ENCODE results near the gene TMIE.

Gene TMIE

GRCh38 chr3:46665763-46666452 is 35.3 kb upstream of the TMIE start:
- 91% methylated on average over 6 of the region's 9 CpGs for WGBS (ENCODE audit: insufficient coverage)
- no peaks in the 10 kb centered on the region for H3K4me1 ChIP-seq (ENCODE audit: control extremely low read depth in 1 of 4, control insufficient read depth in 4 of 4, insufficient read depth in 4 of 4, low read length in 3 of 4)
- H3K36me3 ChIP-seq (ENCODE audit: control insufficient read depth in 4 of 4, insufficient read depth in 4 of 4, low read length in 3 of 4) = no peaks in the 10 kb centered on the region
- no peak overlapping the region for H3K4me3 ChIP-seq (ENCODE audit: control insufficient read depth in 1 of 7, extremely low read depth in 1 of 7, insufficient read depth in 4 of 7, low read depth in 2 of 7, low read length in 6 of 7)
- no peak for DNase-seq
- H3K27ac ChIP-seq (ENCODE audit: insufficient read depth in 1 of 2, low read depth in 1 of 2, low read length in 2 of 2, poor library complexity in 1 of 2, severe bottlenecking in 2 of 2) = no peak overlapping the region
- peaks cover 0 to 2% (median 0%) of the 10 kb centered on the region in 5 experiments for H3K27me3 ChIP-seq (replicated peaks in 2 of 5; ENCODE audit: control insufficient read depth in 4 of 5, insufficient read depth in 5 of 5, low read length in 4 of 5)
- POLR2A ChIA-PET = no interaction called here
- CTCF ChIA-PET = no interaction called here
- no peaks in the 10 kb centered on the region for H3K9me3 ChIP-seq (ENCODE audit: control extremely low read depth in 1 of 5, control insufficient read depth in 4 of 5, insufficient read depth in 2 of 5, low read depth in 1 of 5, low read length in 4 of 5)

GRCh38 chr3:46666453-46666845 is 34.7 kb upstream of the TMIE start:
- 92% methylated on average over 7 of the region's 7 CpGs for WGBS (ENCODE audit: insufficient coverage)

GRCh38 chr3:46667061-46667621 is 34.1 kb upstream of the TMIE start:
- Histone ChIP-seq H3K27me3 (replicated peaks in 2 of 5; ENCODE audit: control insufficient read depth in 4 of 5, insufficient read depth in 5 of 5, low read length in 4 of 5) (no peaks in the 10 kb centered on the region), H3K4me3 (ENCODE audit: control insufficient read depth in 1 of 7, extremely low read depth in 1 of 7, insufficient read depth in 4 of 7, low read depth in 2 of 7, low read length in 6 of 7) (no peak overlapping the region), H3K27ac (ENCODE audit: insufficient read depth in 1 of 2, low read depth in 1 of 2, low read length in 2 of 2, poor library complexity in 1 of 2, severe bottlenecking in 2 of 2) (no peak overlapping the region), H3K4me1 (ENCODE audit: control extremely low read depth in 1 of 4, control insufficient read depth in 4 of 4, insufficient read depth in 4 of 4, low read length in 3 of 4) (no peaks in the 10 kb centered on the region), H3K36me3 (ENCODE audit: control insufficient read depth in 4 of 4, insufficient read depth in 4 of 4, low read length in 3 of 4) (no peaks in the 10 kb centered on the region), H3K9me3 (ENCODE audit: control extremely low read depth in 1 of 5, control insufficient read depth in 4 of 5, insufficient read depth in 2 of 5, low read depth in 1 of 5, low read length in 4 of 5) (no peaks in the 10 kb centered on the region)
- 96% methylated on average over 7 of the region's 8 CpGs for WGBS (ENCODE audit: insufficient coverage)
- DNase-seq = no peak
- CTCF ChIA-PET = no interaction called here
- POLR2A ChIA-PET = no interaction called here

More at GRCh38 chr3:46666453-46666845, 34.7 kb upstream of the TMIE start:
- no peaks in the 10 kb centered on the region for H3K4me1 ChIP-seq (ENCODE audit: control extremely low read depth in 1 of 4, control insufficient read depth in 4 of 4, insufficient read depth in 4 of 4, low read length in 3 of 4)
- POLR2A ChIA-PET = no interaction called here
- H3K36me3 ChIP-seq (ENCODE audit: control insufficient read depth in 4 of 4, insufficient read depth in 4 of 4, low read length in 3 of 4) = no peaks in the 10 kb centered on the region
- peaks cover 0 to 2% (median 0%) of the 10 kb centered on the region in 5 experiments for H3K27me3 ChIP-seq (replicated peaks in 2 of 5; ENCODE audit: control insufficient read depth in 4 of 5, insufficient read depth in 5 of 5, low read length in 4 of 5)
- CTCF ChIA-PET = no interaction called here
- H3K4me3 ChIP-seq (ENCODE audit: control insufficient read depth in 1 of 7, extremely low read depth in 1 of 7, insufficient read depth in 4 of 7, low read depth in 2 of 7, low read length in 6 of 7) = no peak overlapping the region
- DNase-seq = no peak
- H3K27ac ChIP-seq (ENCODE audit: insufficient read depth in 1 of 2, low read depth in 1 of 2, low read length in 2 of 2, poor library complexity in 1 of 2, severe bottlenecking in 2 of 2) = no peak overlapping the region
- H3K9me3 ChIP-seq (ENCODE audit: control extremely low read depth in 1 of 5, control insufficient read depth in 4 of 5, insufficient read depth in 2 of 5, low read depth in 1 of 5, low read length in 4 of 5) = no peaks in the 10 kb centered on the region

GRCh38 chr3:46667657-46668056 is 33.5 kb upstream of the TMIE start:
- no peaks in the 10 kb centered on the region for H3K27me3 ChIP-seq (replicated peaks in 2 of 5; ENCODE audit: control insufficient read depth in 4 of 5, insufficient read depth in 5 of 5, low read length in 4 of 5)
- POLR2A ChIA-PET = no interaction called here
- H3K4me3 ChIP-seq (ENCODE audit: control insufficient read depth in 1 of 7, extremely low read depth in 1 of 7, insufficient read depth in 4 of 7, low read depth in 2 of 7, low read length in 6 of 7) = no peak overlapping the region
- no peaks in the 10 kb centered on the region for H3K9me3 ChIP-seq (ENCODE audit: control extremely low read depth in 1 of 5, control insufficient read depth in 4 of 5, insufficient read depth in 2 of 5, low read depth in 1 of 5, low read length in 4 of 5)
- CTCF ChIA-PET = no interaction called here
- 99% methylated on average over 9 of the region's 9 CpGs for WGBS (ENCODE audit: insufficient coverage)
- no peak overlapping the region for H3K27ac ChIP-seq (ENCODE audit: insufficient read depth in 1 of 2, low read depth in 1 of 2, low read length in 2 of 2, poor library complexity in 1 of 2, severe bottlenecking in 2 of 2)
- no peaks in the 10 kb centered on the region for H3K36me3 ChIP-seq (ENCODE audit: control insufficient read depth in 4 of 4, insufficient read depth in 4 of 4, low read length in 3 of 4)
- H3K4me1 ChIP-seq (ENCODE audit: control extremely low read depth in 1 of 4, control insufficient read depth in 4 of 4, insufficient read depth in 4 of 4, low read length in 3 of 4) = no peaks in the 10 kb centered on the region
- DNase-seq = no peak

GRCh38 chr3:46668116-46668515 is 33.1 kb upstream of the TMIE start:
- ChIA-PET CTCF (no interaction called here), POLR2A (no interaction called here)
- no peaks in the 10 kb centered on the region for H3K9me3 ChIP-seq (ENCODE audit: control extremely low read depth in 1 of 5, control insufficient read depth in 4 of 5, insufficient read depth in 2 of 5, low read depth in 1 of 5, low read length in 4 of 5)
- H3K27me3 ChIP-seq (replicated peaks in 2 of 5; ENCODE audit: control insufficient read depth in 4 of 5, insufficient read depth in 5 of 5, low read length in 4 of 5) = no peaks in the 10 kb centered on the region
- H3K36me3 ChIP-seq (ENCODE audit: control insufficient read depth in 4 of 4, insufficient read depth in 4 of 4, low read length in 3 of 4) = no peaks in the 10 kb centered on the region
- 77% methylated on average over 8 of the region's 8 CpGs for WGBS (ENCODE audit: insufficient coverage)
- DNase-seq = no peak
- no peak overlapping the region for H3K27ac ChIP-seq (ENCODE audit: insufficient read depth in 1 of 2, low read depth in 1 of 2, low read length in 2 of 2, poor library complexity in 1 of 2, severe bottlenecking in 2 of 2)
- H3K4me1 ChIP-seq (ENCODE audit: control extremely low read depth in 1 of 4, control insufficient read depth in 4 of 4, insufficient read depth in 4 of 4, low read length in 3 of 4) = no peaks in the 10 kb centered on the region
- H3K4me3 ChIP-seq (ENCODE audit: control insufficient read depth in 1 of 7, extremely low read depth in 1 of 7, insufficient read depth in 4 of 7, low read depth in 2 of 7, low read length in 6 of 7) = no peak overlapping the region

- no peak overlapping the region for H3K27ac ChIP-seq (ENCODE audit: insufficient read depth in 1 of 2, low read depth in 1 of 2, low read length in 2 of 2, poor library complexity in 1 of 2, severe bottlenecking in 2 of 2)
- ChIA-PET POLR2A (no interaction called here), CTCF (no interaction called here)
- H3K4me3 ChIP-seq (ENCODE audit: control insufficient read depth in 1 of 7, extremely low read depth in 1 of 7, insufficient read depth in 4 of 7, low read depth in 2 of 7, low read length in 6 of 7) = no peak overlapping the region
- no peaks in the 10 kb centered on the region for H3K27me3 ChIP-seq (replicated peaks in 2 of 5; ENCODE audit: control insufficient read depth in 4 of 5, insufficient read depth in 5 of 5, low read length in 4 of 5)
- no peaks in the 10 kb centered on the region for H3K4me1 ChIP-seq (ENCODE audit: control extremely low read depth in 1 of 4, control insufficient read depth in 4 of 4, insufficient read depth in 4 of 4, low read length in 3 of 4)
- no peaks in the 10 kb centered on the region for H3K36me3 ChIP-seq (ENCODE audit: control insufficient read depth in 4 of 4, insufficient read depth in 4 of 4, low read length in 3 of 4)
- 100% methylated on average over 2 of the region's 2 CpGs for WGBS (ENCODE audit: insufficient coverage)
- DNase-seq = no peak
- no peaks in the 10 kb centered on the region for H3K9me3 ChIP-seq (ENCODE audit: control extremely low read depth in 1 of 5, control insufficient read depth in 4 of 5, insufficient read depth in 2 of 5, low read depth in 1 of 5, low read length in 4 of 5)
These were observed 32.6 kb upstream of the TMIE start for GRCh38 chr3:46668591-46668990.

GRCh38 chr3:46669191-46669999 is 31.8 kb upstream of the TMIE start:
- Histone ChIP-seq H3K4me3 (ENCODE audit: control insufficient read depth in 1 of 7, extremely low read depth in 1 of 7, insufficient read depth in 4 of 7, low read depth in 2 of 7, low read length in 6 of 7) (no peak overlapping the region), H3K36me3 (ENCODE audit: control insufficient read depth in 4 of 4, insufficient read depth in 4 of 4, low read length in 3 of 4) (no peaks in the 10 kb centered on the region), H3K27ac (ENCODE audit: insufficient read depth in 1 of 2, low read depth in 1 of 2, low read length in 2 of 2, poor library complexity in 1 of 2, severe bottlenecking in 2 of 2) (no peak overlapping the region), H3K4me1 (ENCODE audit: control extremely low read depth in 1 of 4, control insufficient read depth in 4 of 4, insufficient read depth in 4 of 4, low read length in 3 of 4) (no peaks in the 10 kb centered on the region), H3K9me3 (ENCODE audit: control extremely low read depth in 1 of 5, control insufficient read depth in 4 of 5, insufficient read depth in 2 of 5, low read depth in 1 of 5, low read length in 4 of 5) (no peaks in the 10 kb centered on the region), H3K27me3 (replicated peaks in 2 of 5; ENCODE audit: control insufficient read depth in 4 of 5, insufficient read depth in 5 of 5, low read length in 4 of 5) (no peaks in the 10 kb centered on the region)
- 97% methylated on average over 8 of the region's 9 CpGs for WGBS (ENCODE audit: insufficient coverage)
- POLR2A ChIA-PET = no interaction called here
- DNase-seq = no peak
- CTCF ChIA-PET = no interaction called here
